Neuronal stem cell (in vitro differentiated cells): ENCODE results near the gene TFF3.

Experiments
- DNase-seq: peaks from one replicate; pipeline ENCODE4 v3.0.0-alpha.2; 2013; ENCODE audit warnings: low spot score
- H2AFZ ChIP-seq: one replicate; pipeline ENCODE4 v1.6.1; 2013; ENCODE audit warnings: mild to moderate bottlenecking, low read length, inconsistent platforms
- H2AK5ac ChIP-seq: 2 replicates; pipeline ENCODE4 v1.6.1; 2013; ENCODE audit warnings: low read depth, mild to moderate bottlenecking, inconsistent platforms, low read length, moderate library complexity, mixed read lengths
- H2BK120ac ChIP-seq: 2 replicates; pipeline ENCODE4 v1.6.1; 2013; ENCODE audit warnings: low read depth, mild to moderate bottlenecking, inconsistent platforms, low read length, moderate library complexity, mixed read lengths
- H2BK12ac ChIP-seq: one replicate; pipeline ENCODE4 v1.6.1; 2013; ENCODE audit warnings: low read length, inconsistent platforms
- H2BK15ac ChIP-seq: 2 replicates; pipeline ENCODE4 v1.6.1; 2013; ENCODE audit warnings: mild to moderate bottlenecking, low read length, inconsistent platforms, mixed read lengths
- H2BK5ac ChIP-seq: one replicate; pipeline ENCODE4 v1.6.1; 2013; ENCODE audit warnings: inconsistent platforms, mild to moderate bottlenecking, low read length, moderate library complexity
- H3K14ac ChIP-seq: one replicate; pipeline ENCODE4 v1.6.1; 2013; ENCODE audit warnings: low read length, inconsistent platforms
- H3K18ac ChIP-seq: 2 replicates; pipeline ENCODE4 v1.6.1; 2013; ENCODE audit warnings: low read length, inconsistent platforms
- H3K23ac ChIP-seq: 2 replicates; pipeline ENCODE4 v1.6.1; 2013; ENCODE audit warnings: low read depth, mild to moderate bottlenecking, mixed read lengths, low read length, inconsistent platforms; ENCODE audit not compliant: poor library complexity
- H3K27ac ChIP-seq: replicated peaks from 3 replicates; pipeline ENCODE4 v1.5.1; 2013; ENCODE audit warnings: low read length, inconsistent platforms
- H3K27me3 ChIP-seq, 3 experiments: 2 replicates each; pipeline ENCODE4 v1.6.1; 2013; ENCODE audit warnings: low read length in 3 of 3, mild to moderate bottlenecking in 2 of 3, inconsistent platforms in 1 of 3, low read depth in 1 of 3, mixed read lengths in 1 of 3, moderate library complexity in 1 of 3; ENCODE audit not compliant: control insufficient read depth in 3 of 3, insufficient read depth in 3 of 3
- H3K36me3 ChIP-seq, 2 donors: replicated peaks in 1 of 2; 2 replicates each; pipeline ENCODE4 v1.6.1; 2013; ENCODE audit warnings: low read length in 2 of 2; ENCODE audit not compliant: control insufficient read depth in 2 of 2, insufficient read depth in 2 of 2
- H3K4ac ChIP-seq: 2 replicates; pipeline ENCODE4 v1.6.1; 2013; ENCODE audit warnings: inconsistent platforms, mild to moderate bottlenecking, low read length, moderate library complexity
- H3K4me1 ChIP-seq, 2 donors: 1 replicate in 1 of 2; 2 replicates in 1 of 2; pipeline ENCODE4 v1.6.1; 2013; ENCODE audit warnings: low read length in 2 of 2, low read depth in 1 of 2; ENCODE audit not compliant: control insufficient read depth in 2 of 2, insufficient read depth in 1 of 2
- H3K4me2 ChIP-seq: one replicate; pipeline ENCODE4 v1.6.1; 2013; ENCODE audit warnings: mild to moderate bottlenecking, low read length, inconsistent platforms; ENCODE audit not compliant: insufficient read depth, poor library complexity, severe bottlenecking
- H3K4me3 ChIP-seq, 2 donors: 2 replicates each; pipeline ENCODE4 v1.5.1; 2013; ENCODE audit warnings: low read length in 2 of 2, mild to moderate bottlenecking in 2 of 2, inconsistent platforms in 1 of 2, moderate library complexity in 1 of 2
- H3K79me1 ChIP-seq: one replicate; pipeline ENCODE4 v1.6.1; 2013; ENCODE audit warnings: low read depth, mild to moderate bottlenecking, inconsistent platforms, low read length, moderate library complexity
- H3K9ac ChIP-seq: one replicate; pipeline ENCODE4 v1.6.1; 2013; ENCODE audit warnings: mild to moderate bottlenecking, low read depth, low read length, inconsistent platforms; ENCODE audit not compliant: poor library complexity
- H3K9me3 ChIP-seq, 2 donors: replicated peaks in 1 of 2; 2 replicates each; pipeline versions ENCODE3 to v1.6.1; 2013; ENCODE audit warnings: low read length in 2 of 2, mild to moderate bottlenecking in 2 of 2, inconsistent platforms in 1 of 2, low read depth in 1 of 2, mixed read lengths in 1 of 2, moderate library complexity in 1 of 2; ENCODE audit not compliant: control insufficient read depth in 2 of 2, insufficient read depth in 1 of 2
- H4K8ac ChIP-seq: one replicate; pipeline ENCODE4 v1.6.1; 2013; ENCODE audit warnings: low read depth, mild to moderate bottlenecking, inconsistent platforms, low read length, moderate library complexity
- H4K91ac ChIP-seq: one replicate; pipeline ENCODE4 v1.6.1; 2013; ENCODE audit warnings: low read length, low read depth, mild to moderate bottlenecking, inconsistent platforms; ENCODE audit not compliant: poor library complexity
- WGBS, 2 donors: extraction: QIAGEN DNeasy Blood & Tissue Kit; methylation state at CpG; one replicate each; pipeline ENCODE4 v1.1.7; 2013; ENCODE audit warnings: missing lambda C conversion rate in 2 of 2, mixed read lengths in 1 of 2; ENCODE audit not compliant: insufficient read length in 2 of 2, insufficient replicate concordance in 1 of 2; ENCODE audit errors: extremely low coverage in 2 of 2; 5-methylcytosine and 5-hydroxymethylcytosine counted together

The TFF3 gene

DNA sequence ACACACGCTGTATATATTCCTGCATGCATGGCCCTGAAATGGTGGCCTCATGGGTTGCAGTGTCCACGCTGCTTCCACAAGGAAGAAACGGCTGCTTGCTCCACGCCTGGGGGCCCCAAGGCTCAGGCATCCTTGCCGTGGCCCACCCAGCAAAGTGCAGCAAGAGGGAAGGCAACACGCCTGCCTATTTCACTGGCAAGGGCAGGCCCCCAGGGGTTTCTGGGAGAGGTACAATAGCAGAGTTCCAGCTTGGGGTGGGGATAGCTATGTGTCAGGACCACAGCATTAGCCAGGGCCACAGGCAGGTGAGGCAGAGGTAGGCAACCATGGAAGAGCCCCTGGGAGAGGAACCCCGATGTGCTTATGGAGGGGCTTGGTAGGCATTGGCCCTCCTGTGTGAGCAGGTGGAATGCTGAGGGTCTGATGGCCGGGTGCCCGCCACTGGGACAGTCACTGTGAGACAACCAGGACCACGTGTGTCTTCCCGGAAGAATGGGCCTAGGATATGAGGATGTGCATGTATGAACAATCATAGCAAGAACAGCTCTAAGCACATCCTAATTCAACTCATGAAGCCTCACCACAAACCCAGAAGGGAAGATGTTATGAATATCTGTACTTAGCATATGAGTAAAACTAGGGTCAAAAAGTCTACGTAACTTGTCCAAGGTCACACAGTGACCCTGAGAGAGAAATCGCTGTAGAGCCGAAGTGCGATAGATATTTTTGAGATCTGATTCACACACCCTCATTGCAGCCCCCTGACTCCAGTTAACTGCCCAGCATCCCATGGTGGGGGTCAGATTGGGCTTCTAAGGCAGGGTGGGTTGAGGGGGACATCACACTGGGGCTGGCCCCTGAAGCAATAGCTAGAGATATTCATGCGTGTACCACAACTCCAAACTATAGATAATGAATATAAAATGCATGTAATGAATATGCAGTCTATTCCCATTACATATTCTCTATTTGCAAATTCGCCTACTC lies 23.8 kb upstream of the TFF3 start:
- Histone ChIP-seq H2AK5ac (peak overlapping the region; percentile 76), H3K4me1 (peaks cover 0 to 5% of the 10 kb centered on the region in 2 donors), H2BK120ac (peak overlapping the region; percentile 76), H4K91ac (no peak overlapping the region), H3K23ac (peak overlapping the region; percentile 48), H3K4me2 (no peak overlapping the region), H3K27me3 (no peaks in the 10 kb centered on the region), H3K4ac (no peak overlapping the region), H3K79me1 (no peaks in the 10 kb centered on the region), H3K4me3 (no peak overlapping the region), H3K18ac (peak overlapping the region; percentile 87), H3K36me3 (no peaks in the 10 kb centered on the region), H3K27ac (no peak overlapping the region), H3K9me3 (no peaks in the 10 kb centered on the region), H4K8ac (peak overlapping the region; percentile 98), H2BK12ac (no peak overlapping the region), H2BK5ac (peak overlapping the region; percentile 57), H3K9ac (peak overlapping the region; percentile 53), H2AFZ (no peak overlapping the region), H3K14ac (peak overlapping the region; percentile 25), H2BK15ac (peak overlapping the region; percentile 74)
- WGBS, 2 donors, result no CpG with 5 or more reads among the region's 17 CpGs
- DNase-seq, result no peak

DNA sequence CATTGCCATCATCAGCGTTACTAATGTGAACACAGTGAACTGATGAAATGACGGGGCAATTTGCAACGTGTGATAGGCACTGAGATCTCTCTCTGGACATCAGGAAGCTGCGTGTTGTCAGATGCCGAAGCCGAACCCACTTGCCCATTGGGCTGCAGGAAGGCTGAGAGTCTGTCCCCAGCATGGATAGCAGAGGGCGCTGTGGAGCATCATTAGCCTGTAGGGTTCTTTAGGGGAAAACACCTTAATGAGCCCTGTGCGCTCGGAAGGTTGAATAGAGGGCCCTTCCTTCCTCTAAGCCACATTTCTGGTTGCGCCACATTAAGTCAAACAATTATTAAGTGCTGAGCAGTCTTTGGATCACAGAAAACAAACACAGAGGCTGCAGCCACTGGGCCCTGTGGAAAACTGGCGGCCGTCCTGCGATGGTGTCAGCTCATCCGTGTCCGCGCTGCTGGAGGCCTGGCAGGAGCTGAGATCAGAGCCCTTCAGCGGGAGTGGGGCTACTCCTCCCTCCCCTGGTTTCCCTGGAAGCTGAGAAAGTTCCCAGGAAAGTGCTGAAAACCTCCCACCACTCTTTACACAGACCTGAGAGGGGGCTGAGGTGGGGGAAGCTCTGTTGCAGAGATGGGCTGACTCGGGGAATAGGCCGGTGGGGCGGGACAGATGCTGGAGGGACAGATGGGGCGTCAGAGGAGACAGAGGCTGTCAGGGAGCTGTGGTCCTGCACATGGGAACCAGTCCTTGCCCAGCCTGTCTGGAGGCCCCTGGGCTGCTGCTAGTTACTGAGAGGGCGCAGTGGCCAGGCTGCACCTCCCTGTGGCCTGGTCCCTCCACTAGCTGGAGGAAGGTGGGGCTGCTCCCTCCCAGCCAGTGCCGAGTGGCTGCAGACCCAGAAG lies 22.9 kb upstream of the TFF3 start:
- Histone ChIP-seq H4K8ac (peak overlapping the region; percentile 98), H3K9ac (peak overlapping the region; percentile 53), H3K36me3 (no peaks in the 10 kb centered on the region), H3K23ac (peak overlapping the region; percentile 48), H2AFZ (peak overlapping the region; percentile 19), H3K4ac (no peak overlapping the region), H2BK12ac (no peak overlapping the region), H3K14ac (peak overlapping the region; percentile 25), H3K9me3 (no peaks in the 10 kb centered on the region), H2BK120ac (peak overlapping the region; percentile 76), H3K27me3 (no peaks in the 10 kb centered on the region), H3K79me1 (no peaks in the 10 kb centered on the region), H2AK5ac (peak overlapping the region; percentile 76), H4K91ac (no peak overlapping the region), H3K4me2 (no peak overlapping the region), H3K4me3 (no peak overlapping the region), H2BK5ac (peak overlapping the region; percentile 57), H3K27ac (peak overlapping the region; percentile 5), H3K4me1 (peaks cover 0 to 5% of the 10 kb centered on the region in 2 donors), H3K18ac (peak overlapping the region; percentile 87), H2BK15ac (peak overlapping the region; percentile 74)
- WGBS, 2 donors, result no CpG with 5 or more reads among the region's 23 CpGs
- peak; percentile 64 for DNase-seq

DNA sequence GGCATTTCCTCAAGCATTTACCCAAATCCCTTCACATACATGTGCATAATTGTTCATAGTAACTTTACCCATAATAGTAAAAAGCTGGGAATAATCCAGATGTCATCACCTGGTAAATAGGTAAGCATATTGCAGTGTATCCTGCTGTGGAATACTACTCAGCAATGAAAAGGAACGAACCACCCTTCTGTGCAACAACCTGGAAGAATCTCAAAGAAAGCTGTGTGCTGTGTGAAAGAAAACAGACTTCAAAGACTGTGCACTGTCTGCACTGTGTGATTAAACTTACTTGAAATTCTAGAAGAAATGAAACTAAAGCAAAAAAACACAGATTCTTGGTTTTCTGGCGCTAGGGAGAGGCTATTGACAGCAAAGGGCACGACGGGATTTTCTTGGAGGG lies 22.1 kb upstream of the TFF3 start:
- Histone ChIP-seq H4K91ac (no peak overlapping the region), H2BK120ac (no peak overlapping the region), H3K4me2 (no peak overlapping the region), H3K4ac (no peak overlapping the region), H2BK15ac (no peak overlapping the region), H3K4me1 (peaks cover 0 to 5% of the 10 kb centered on the region in 2 donors), H3K14ac (no peak overlapping the region), H2BK12ac (no peak overlapping the region), H3K4me3 (no peak overlapping the region), H3K9ac (no peak overlapping the region), H3K23ac (no peak overlapping the region), H3K27ac (no peak overlapping the region), H3K18ac (no peak overlapping the region), H3K79me1 (no peaks in the 10 kb centered on the region), H3K9me3 (peaks cover 0 to under 1% of the 10 kb centered on the region in 2 donors), H3K27me3 (no peaks in the 10 kb centered on the region), H2AK5ac (no peak overlapping the region), H2BK5ac (no peak overlapping the region), H4K8ac (no peak overlapping the region), H2AFZ (no peak overlapping the region), H3K36me3 (no peaks in the 10 kb centered on the region)
- no CpG with 5 or more reads among the region's 4 CpGs for WGBS, 2 donors
- no peak for DNase-seq
